GM21528 (cell line): Measurements from ENCODE around the gene TGFA.

ENCODE experiments used
- ATAC-seq: cut with Tn5 transposase; IDR thresholded peaks from one replicate; pipeline ENCODE4 v1.9.1; 2021; ENCODE audit warnings: mild to moderate bottlenecking, moderate library complexity; ENCODE audit not compliant: unreplicated experiment, low FRiP score

TGFA gene

DNA sequence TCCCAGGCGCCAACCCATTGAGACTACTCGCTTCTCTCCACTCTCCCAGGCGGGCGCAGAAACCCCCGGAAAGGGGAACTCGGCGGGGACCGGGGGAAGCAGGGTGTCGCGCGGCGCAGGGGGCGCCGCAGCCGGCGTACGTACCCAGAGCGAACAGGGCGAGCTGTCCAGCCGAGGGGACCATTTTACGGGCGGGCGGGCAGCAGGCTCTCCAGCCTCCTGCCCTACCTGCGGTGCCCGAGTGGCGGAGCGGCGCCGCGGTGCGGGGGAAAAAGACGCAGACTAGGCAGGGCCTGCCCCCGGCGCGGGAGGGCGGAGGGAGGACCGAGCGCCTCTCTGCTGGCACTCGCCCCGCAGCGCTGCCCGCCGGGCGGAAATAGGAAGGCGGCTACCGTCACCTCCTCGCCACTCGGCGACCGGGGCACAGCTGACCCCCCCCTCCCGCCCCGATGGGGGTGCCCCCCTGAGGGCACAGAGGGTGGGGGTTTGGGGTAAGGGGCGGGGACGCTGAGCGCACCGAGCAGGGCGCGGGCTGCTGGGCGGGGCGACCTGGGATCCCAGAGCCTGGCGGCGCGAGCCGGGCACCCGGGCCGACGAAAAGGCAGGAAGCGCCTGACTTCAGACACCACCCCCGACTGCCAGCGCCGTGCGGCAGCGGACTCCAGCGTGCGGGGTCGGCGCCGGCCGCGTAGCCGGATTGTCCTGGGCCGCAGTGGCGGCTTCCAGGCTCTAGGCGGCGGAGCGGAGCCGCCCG is at the start of gene TGFA:
Gene TGFA (minus strand): TSS at position 243 of the 754 bp plus-strand sequence. CDS start 59 bp downstream, at position 184.
- peak; percentile 65 for ATAC-seq

DNA sequence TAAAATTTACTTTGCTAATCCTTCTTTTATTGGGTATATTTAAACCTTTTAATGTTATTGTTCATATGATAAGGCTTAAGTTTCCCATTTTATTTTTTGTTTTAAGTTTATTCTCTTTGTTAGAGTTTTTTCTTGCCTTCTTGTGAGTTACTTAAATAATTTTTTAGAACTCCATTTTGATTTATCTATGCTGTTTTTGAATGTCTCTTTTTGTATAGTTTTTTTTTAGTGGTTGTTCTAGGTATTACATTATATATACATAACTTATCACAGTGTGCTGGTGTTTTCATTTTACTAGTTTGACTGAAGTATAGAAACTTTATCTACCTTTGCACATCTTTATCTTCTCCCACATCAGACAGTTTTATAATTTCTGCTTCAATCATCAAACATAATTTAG is 49.4 kb upstream of the TGFA start:
- ATAC-seq = no peak

GRCh38 chr2:70598197-70598596 is 44.6 kb upstream of the TGFA start:
- no peak for ATAC-seq

GRCh38 chr2:70596739-70597138 is 43.1 kb upstream of the TGFA start:
- no peak for ATAC-seq

DNA sequence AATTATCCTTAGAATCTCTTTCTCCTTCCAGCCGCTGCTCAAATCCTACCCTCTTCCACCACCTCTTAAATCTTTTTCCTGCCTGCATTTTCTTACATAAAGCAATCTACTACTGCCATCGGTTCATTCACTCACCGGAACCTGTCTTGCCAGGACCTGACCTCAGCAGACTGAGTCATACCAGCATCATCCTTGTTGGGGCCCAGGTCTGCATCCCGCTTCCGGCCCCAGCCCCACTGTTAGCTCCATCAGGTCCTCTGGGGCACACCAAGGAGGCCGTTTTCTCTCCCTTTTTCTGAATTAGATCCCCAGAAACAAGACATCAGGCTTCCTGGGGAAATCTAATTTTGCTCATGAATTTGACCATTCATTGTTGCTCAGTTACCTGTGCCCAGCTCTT is 42.7 kb upstream of the TGFA start:
- ATAC-seq = no peak

GRCh38 chr2:70583091-70583490 is 29.5 kb upstream of the TGFA start:
- ATAC-seq = no peak

DNA sequence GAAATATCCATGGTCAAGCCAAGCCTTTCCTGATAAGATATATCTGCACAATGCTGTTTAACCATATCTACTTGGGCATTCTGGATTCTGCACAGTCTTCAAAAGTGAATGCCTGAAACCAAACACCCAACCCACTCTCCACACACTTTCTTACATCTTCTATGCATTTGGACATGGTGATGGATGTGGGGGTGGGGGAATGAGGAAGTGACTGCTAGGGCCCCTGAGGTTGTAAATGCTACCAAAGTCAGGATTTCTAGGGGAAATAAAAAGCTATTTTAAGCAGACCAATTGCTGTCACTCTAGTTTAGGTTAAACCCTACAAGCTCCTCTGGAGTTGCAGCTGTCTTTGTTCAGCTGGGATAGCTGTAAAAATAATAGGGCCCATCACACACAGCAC is 26.7 kb upstream of the TGFA start:
- ATAC-seq = no peak

GRCh38 chr2:70574618-70575017 is 21.0 kb upstream of the TGFA start:
- ATAC-seq = no peak

DNA sequence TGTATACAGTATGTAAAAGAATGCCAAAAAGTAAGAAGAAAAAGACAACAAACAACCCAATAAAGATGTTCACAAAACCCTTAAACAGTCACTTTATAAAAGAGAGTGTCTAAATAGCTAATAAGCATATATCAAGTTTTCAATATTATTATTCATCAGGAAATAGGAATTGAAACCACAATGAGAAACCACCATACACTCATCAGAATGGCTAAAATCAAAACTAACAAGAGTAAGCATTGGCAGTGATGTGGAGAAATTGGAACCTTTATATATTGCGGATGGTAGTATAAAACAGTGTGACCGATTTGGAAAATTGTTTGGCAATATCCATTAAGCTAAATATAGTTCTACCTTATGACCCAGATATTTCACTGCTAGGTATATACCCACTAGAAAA is 20.5 kb upstream of the TGFA start:
- no peak for ATAC-seq

- no peak for ATAC-seq
These were observed 16.5 kb upstream of the TGFA start for GRCh38 chr2:70570041-70570661.

GRCh38 chr2:70569559-70569958 is 15.9 kb upstream of the TGFA start:
- ATAC-seq = no peak

DNA sequence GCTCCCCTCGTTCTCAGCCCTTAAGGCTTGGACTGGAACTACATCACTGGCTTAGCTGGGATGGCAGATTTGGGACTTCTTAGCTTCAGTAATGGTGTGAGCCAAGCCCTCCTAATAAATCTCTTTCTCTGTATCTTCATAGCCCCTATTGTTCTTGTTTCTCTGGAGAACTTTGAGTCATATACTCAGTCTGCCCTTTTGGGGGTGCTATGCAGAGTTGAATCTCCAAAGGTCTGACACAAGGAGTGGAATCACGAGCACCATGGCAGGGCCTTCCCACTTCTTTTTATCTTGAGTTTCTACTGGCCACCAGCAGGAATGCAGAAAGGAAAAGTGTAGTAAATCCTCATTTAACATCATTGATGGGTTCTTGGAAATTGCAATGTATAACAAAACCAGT is 13.3 kb upstream of the TGFA start:
- no peak for ATAC-seq

DNA sequence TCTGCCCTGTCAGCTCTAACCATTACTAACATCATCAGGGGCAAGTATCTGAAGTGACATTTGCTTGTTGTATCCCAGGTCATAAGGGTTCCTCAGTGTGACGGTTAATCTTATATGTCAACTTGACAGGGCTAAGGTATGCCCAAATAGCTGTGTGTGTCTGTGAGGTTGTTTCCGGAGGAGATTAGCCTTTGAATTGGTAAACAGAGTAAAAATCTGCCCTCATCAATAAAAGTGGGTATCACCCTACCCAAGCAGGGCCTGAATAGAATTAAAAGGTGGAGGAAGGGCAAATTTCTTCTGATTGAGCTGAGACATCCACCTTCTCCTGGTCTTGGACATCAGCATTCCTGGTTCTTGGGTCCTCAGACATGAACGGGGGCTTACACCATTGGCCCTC is 12.8 kb upstream of the TGFA start:
- no peak for ATAC-seq

DNA sequence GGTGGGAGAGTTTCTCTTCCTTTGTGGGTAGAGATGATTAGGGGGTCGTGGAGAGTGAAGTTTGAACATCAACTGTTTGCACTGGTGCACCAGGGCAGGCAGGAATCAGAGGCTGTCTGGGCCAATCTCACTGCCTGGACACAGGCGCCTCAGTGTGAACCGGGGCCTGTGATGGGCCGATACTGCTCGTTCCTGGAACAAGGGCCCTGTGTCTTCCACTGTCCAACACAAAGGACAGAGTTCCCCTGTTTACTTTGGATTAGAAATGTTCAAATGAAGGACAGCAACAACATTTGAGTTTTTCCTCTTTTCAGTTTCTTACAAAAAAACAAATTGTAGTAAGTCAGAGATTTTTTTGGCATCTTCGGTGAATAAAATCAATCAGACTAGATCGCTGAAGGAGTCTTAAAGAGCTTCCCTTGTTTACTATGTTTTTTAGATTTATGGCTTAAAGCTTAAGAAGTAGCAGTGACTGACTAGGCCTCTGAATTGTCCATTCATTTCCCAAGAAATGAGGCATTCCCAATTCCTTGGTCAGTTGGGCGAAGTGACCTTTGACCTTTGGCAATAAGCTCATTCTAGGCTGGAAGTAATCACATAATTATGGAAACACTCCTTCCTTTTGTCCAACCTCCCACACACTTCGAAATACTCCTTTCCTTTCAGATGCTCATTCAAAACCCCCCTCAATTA is 11.6 kb upstream of the TGFA start:
- no peak for ATAC-seq

- ATAC-seq = no peak
These were observed 8.3 kb upstream of the TGFA start for GRCh38 chr2:70561893-70562292.

GRCh38 chr2:70560442-70560841 is 6.8 kb upstream of the TGFA start:
- ATAC-seq = no peak

DNA sequence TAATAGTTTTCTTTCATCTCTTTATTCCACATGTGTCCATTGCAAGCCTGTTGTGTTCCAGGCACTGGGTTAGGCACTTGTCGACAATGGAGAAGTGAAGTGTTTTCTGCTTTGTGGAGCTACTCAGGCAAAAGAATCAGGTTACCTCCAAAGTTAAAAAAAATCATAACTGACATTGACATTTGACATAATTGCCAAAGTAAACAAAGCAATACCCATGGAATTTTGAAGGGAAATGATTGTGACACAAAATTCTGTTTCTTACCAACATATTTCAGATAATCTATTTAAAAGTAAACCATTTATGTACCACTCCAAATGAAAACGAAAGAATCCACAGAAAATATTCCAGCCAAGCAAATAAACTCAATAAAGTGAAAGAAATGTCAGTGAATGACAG is 6.4 kb upstream of the TGFA start:
- ATAC-seq = no peak

GRCh38 chr2:70558195-70558808 is 4.7 kb upstream of the TGFA start:
- ATAC-seq = no peak

DNA sequence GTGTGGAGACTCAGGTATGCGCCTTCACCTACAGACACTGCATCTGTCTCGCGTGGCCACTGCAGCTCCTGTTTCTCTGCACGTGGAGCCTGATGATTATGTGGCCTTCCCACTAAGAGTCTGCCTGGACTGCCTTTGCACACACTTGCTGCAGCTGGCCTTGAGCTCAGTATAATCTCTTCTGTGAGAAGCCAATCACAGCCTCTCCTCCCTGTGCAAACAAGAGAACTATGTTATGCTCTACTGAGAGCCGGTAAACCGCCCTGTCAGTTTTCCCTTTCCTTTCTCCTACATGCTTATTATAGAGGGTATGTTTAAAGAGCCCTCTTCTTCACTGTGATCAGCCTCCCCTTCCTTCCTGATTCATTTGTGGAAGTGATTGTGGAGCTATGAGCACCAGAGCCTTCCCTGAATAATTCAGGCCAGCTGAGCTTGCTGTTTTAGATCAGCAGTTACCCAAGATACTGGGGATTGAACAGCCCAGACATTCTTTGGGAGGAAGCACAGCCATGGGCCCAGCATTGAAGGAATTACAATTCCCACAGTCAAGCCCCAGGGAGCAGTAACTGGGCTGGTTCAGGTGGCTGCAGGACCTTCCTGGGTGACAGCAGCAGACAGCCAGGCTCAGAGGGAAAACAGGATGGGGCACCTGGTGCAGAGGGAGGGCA is 3.7 kb upstream of the TGFA start:
- ATAC-seq = no peak

DNA sequence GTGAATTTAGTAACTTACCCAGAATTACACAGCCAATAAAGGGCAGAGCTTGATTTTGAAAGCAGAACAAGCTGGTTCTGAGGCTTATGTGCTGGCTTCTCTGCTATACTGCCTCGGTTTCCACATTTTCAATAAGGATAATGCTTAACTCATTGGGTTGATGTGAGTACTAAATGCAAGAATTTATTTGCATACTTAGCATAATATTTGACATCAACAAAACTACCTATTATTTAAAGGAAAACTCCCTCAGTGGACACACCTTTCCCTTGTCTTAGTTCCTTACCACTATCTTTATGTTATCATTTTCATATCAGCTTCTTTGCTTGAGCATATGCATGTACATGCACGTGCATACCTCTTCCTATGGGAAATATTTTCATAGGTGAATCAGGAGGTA is 3.0 kb upstream of the TGFA start:
- no peak for ATAC-seq
